Measurements from ENCODE around the gene PLAAT3. TPM values are rescaled to one million over a fixed set of nuclear protein-coding genes. Genes with fewer than 3 reads are reported as not detected.
"Not testable (repeated sequence)": the region's sequence is repeated elsewhere in the genome, so short reads cannot be mapped to it uniquely, and the experiment has no call there.

Gene PLAAT3
- total RNA-seq, 1 experiment from 2014 or later, result 32.6 TPM

- ChIA-PET POLR2A (no interaction called here), CTCF (no interaction called here)
- in situ Hi-C loops (cut with HindIII; ENCODE audit: low pct_unique_long_range_greater_than_20kb, low sequenced_read_pairs) (no loop called here), intact Hi-C loops (cut with micrococcal nuclease; ENCODE audit: unreplicated experiment) (no loop called here)
- H3K27me3 ChIP-seq (ENCODE audit: control insufficient read depth, insufficient read depth, low read length), result no peaks in the 10 kb centered on the region
- no peak overlapping the region for H3K27ac ChIP-seq (ENCODE audit: low read length)
- H3K4me3 ChIP-seq (ENCODE audit: low read depth in 2 of 2, low read length in 2 of 2), result no peak overlapping the region
- H3K36me3 ChIP-seq (ENCODE audit: control insufficient read depth, insufficient read depth, low read length), result no peaks in the 10 kb centered on the region
- no peak for TF ChIP-seq CTCF (IDR thresholded peaks at IDR 0.05)
- no peak for TF ChIP-seq TCF7L2 (IDR thresholded peaks at IDR 0.05; ENCODE audit: low read depth, low read length)
- no peak for TF ChIP-seq SIN3A (IDR thresholded peaks at IDR 0.05; ENCODE audit: borderline replicate concordance, insufficient read depth, low read depth, low read length)
- TF ChIP-seq REST (IDR thresholded peaks at IDR 0.05; ENCODE audit: insufficient read depth in 1 of 2, low read depth in 2 of 2, low read length in 1 of 2), result no peak
- no peak for TF ChIP-seq POLR2AphosphoS5 (IDR thresholded peaks at IDR 0.05; ENCODE audit: low read depth, low read length)
- no TSS peak for BruUV-seq (replicated peaks)
- ATAC-seq, result no peak
- H3K4me1 ChIP-seq (ENCODE audit: control insufficient read depth, insufficient read depth, low read length), result no peaks in the 10 kb centered on the region
- H3K9me3 ChIP-seq (ENCODE audit: control insufficient read depth, insufficient read depth, low read depth, low read length), result no peaks in the 10 kb centered on the region
- DNase-seq (ENCODE audit: low read depth, low spot score), result no peak
These were observed 62.9 kb downstream of the PLAAT3 start for GRCh38 chr11:63551091-63551888.

- H3K4me1 ChIP-seq (ENCODE audit: control insufficient read depth, insufficient read depth, low read length); H3K4me3 ChIP-seq (ENCODE audit: low read depth in 2 of 2, low read length in 2 of 2); ATAC-seq; BruUV-seq (replicated peaks); intact Hi-C loops (cut with micrococcal nuclease; ENCODE audit: unreplicated experiment); H3K9me3 ChIP-seq (ENCODE audit: control insufficient read depth, insufficient read depth, low read depth, low read length); POLR2A ChIA-PET; H3K27me3 ChIP-seq (ENCODE audit: control insufficient read depth, insufficient read depth, low read length); DNase-seq (ENCODE audit: low read depth, low spot score); in situ Hi-C loops (cut with HindIII; ENCODE audit: low pct_unique_long_range_greater_than_20kb, low sequenced_read_pairs); H3K36me3 ChIP-seq (ENCODE audit: control insufficient read depth, insufficient read depth, low read length); H3K27ac ChIP-seq (ENCODE audit: low read length): not testable (repeated sequence)
- CTCF ChIA-PET, result interaction anchor here (0.6 kb wide), 1 partner anchor 1078 kb away, joined by 4 read pairs; no protein-coding TSS in a partner anchor
These were observed 64.0 kb downstream of the PLAAT3 start for GRCh38 chr11:63550156-63550700.

GRCh38 chr11:63549411-63549810, 64.8 kb downstream of the PLAAT3 start:
- ATAC-seq (no peak), DNase-seq (ENCODE audit: low read depth, low spot score) (no peak)
- TF ChIP-seq TCF7L2 (IDR thresholded peaks at IDR 0.05; ENCODE audit: low read depth, low read length) (no peak), POLR2AphosphoS5 (IDR thresholded peaks at IDR 0.05; ENCODE audit: low read depth, low read length) (no peak), REST (IDR thresholded peaks at IDR 0.05; ENCODE audit: insufficient read depth in 1 of 2, low read depth in 2 of 2, low read length in 1 of 2) (no peak), CTCF (IDR thresholded peaks at IDR 0.05) (no peak), SIN3A (IDR thresholded peaks at IDR 0.05; ENCODE audit: borderline replicate concordance, insufficient read depth, low read depth, low read length) (no peak)
- in situ Hi-C loops (cut with HindIII; ENCODE audit: low pct_unique_long_range_greater_than_20kb, low sequenced_read_pairs) (no loop called here), intact Hi-C loops (cut with micrococcal nuclease; ENCODE audit: unreplicated experiment) (no loop called here)
- ChIA-PET POLR2A (no interaction called here), CTCF (interaction anchor here (0.6 kb wide), 1 partner anchor 1077 kb away, joined by 4 read pairs; no protein-coding TSS in a partner anchor)
- H3K4me3 ChIP-seq (ENCODE audit: low read depth in 2 of 2, low read length in 2 of 2), result no peak overlapping the region
- no peaks in the 10 kb centered on the region for H3K9me3 ChIP-seq (ENCODE audit: control insufficient read depth, insufficient read depth, low read depth, low read length)
- no peak overlapping the region for H3K27ac ChIP-seq (ENCODE audit: low read length)
- no TSS peak for BruUV-seq (replicated peaks)
- no peaks in the 10 kb centered on the region for H3K36me3 ChIP-seq (ENCODE audit: control insufficient read depth, insufficient read depth, low read length)
- no peaks in the 10 kb centered on the region for H3K27me3 ChIP-seq (ENCODE audit: control insufficient read depth, insufficient read depth, low read length)
- H3K4me1 ChIP-seq (ENCODE audit: control insufficient read depth, insufficient read depth, low read length), result no peaks in the 10 kb centered on the region
